ENCODE data around the gene TRIP6. TPM values are rescaled to one million over a fixed set of nuclear protein-coding genes. Genes with fewer than 3 reads are reported as not detected.

TRIP6 gene
- total RNA-seq, 1 donor from 2014 or later: 99.9 TPM

- Histone ChIP-seq H3K27ac (ENCODE audit: low read depth, low read length) (no peak overlapping the region), H3K9me3 (ENCODE audit: insufficient read depth, low read depth, low read length) (no peaks in the 10 kb centered on the region), H3K4me2 (ENCODE audit: low read length) (no peak overlapping the region), H3K4me3 (ENCODE audit: insufficient read depth, low read depth, low read length) (no peak overlapping the region), H3K4me1 (ENCODE audit: insufficient read depth, low read length) (peaks cover 11% of the 10 kb centered on the region), H3K79me2 (ENCODE audit: insufficient read depth, low read length) (peaks cover 16% of the 10 kb centered on the region), H3K27me3 (ENCODE audit: insufficient read depth, low read length) (no peaks in the 10 kb centered on the region), H3K36me3 (ENCODE audit: insufficient read depth, low read length) (peaks cover 2% of the 10 kb centered on the region), H2AFZ (ENCODE audit: low read depth, low read length) (no peak overlapping the region), H4K20me1 (ENCODE audit: insufficient read depth, low read length) (peaks cover 20% of the 10 kb centered on the region), H3K9ac (ENCODE audit: low read length) (no peak overlapping the region)
- H3K9me3 Mint-ChIP-seq (ENCODE audit: unreplicated experiment): no peaks in the 10 kb centered on the region
- FAIRE-seq: no peak
- H3K27me3 Mint-ChIP-seq (ENCODE audit: low read depth, unreplicated experiment): no peaks in the 10 kb centered on the region
- no peak overlapping the region for H3K27ac Mint-ChIP-seq (ENCODE audit: unreplicated experiment)
- DNase-seq (ENCODE audit: low read depth): no peak
- H3K4me1 Mint-ChIP-seq (ENCODE audit: low read depth, unreplicated experiment): peaks cover 6% of the 10 kb centered on the region
- no peak for TF ChIP-seq CTCF (IDR thresholded peaks at IDR 0.05; ENCODE audit: insufficient read depth, low read depth, low read length)
- no peak for TF ChIP-seq EZH2 (IDR thresholded peaks at IDR 0.05; ENCODE audit: insufficient read depth, low read length)
- H3K4me3 Mint-ChIP-seq (ENCODE audit: unreplicated experiment): no peak overlapping the region
- peaks cover 8% of the 10 kb centered on the region for H3K36me3 Mint-ChIP-seq (ENCODE audit: low read depth, unreplicated experiment)
Observed at GRCh38 chr7:100855515-100855914, 11.7 kb upstream of the TRIP6 start.

GRCh38 chr7:100856871-100857282 lies 10.3 kb upstream of the TRIP6 start:
- Histone ChIP-seq H3K9ac (ENCODE audit: low read length) (no peak overlapping the region), H3K27me3 (ENCODE audit: insufficient read depth, low read length) (no peaks in the 10 kb centered on the region), H2AFZ (ENCODE audit: low read depth, low read length) (no peak overlapping the region), H3K79me2 (ENCODE audit: insufficient read depth, low read length) (peaks cover 16% of the 10 kb centered on the region), H3K9me3 (ENCODE audit: insufficient read depth, low read depth, low read length) (no peaks in the 10 kb centered on the region), H4K20me1 (ENCODE audit: insufficient read depth, low read length) (peaks cover 20% of the 10 kb centered on the region), H3K4me3 (ENCODE audit: insufficient read depth, low read depth, low read length) (no peak overlapping the region), H3K27ac (ENCODE audit: low read depth, low read length) (no peak overlapping the region), H3K4me1 (ENCODE audit: insufficient read depth, low read length) (peaks cover 10% of the 10 kb centered on the region), H3K4me2 (ENCODE audit: low read length) (no peak overlapping the region), H3K36me3 (ENCODE audit: insufficient read depth, low read length) (peaks cover 5% of the 10 kb centered on the region)
- H3K9me3 Mint-ChIP-seq (ENCODE audit: unreplicated experiment): no peaks in the 10 kb centered on the region
- no peak overlapping the region for H3K4me3 Mint-ChIP-seq (ENCODE audit: unreplicated experiment)
- FAIRE-seq (no peak), DNase-seq (ENCODE audit: low read depth) (no peak)
- H3K27me3 Mint-ChIP-seq (ENCODE audit: low read depth, unreplicated experiment): no peaks in the 10 kb centered on the region
- peaks cover 6% of the 10 kb centered on the region for H3K4me1 Mint-ChIP-seq (ENCODE audit: low read depth, unreplicated experiment)
- TF ChIP-seq CTCF (IDR thresholded peaks at IDR 0.05; ENCODE audit: insufficient read depth, low read depth, low read length): no peak
- TF ChIP-seq EZH2 (IDR thresholded peaks at IDR 0.05; ENCODE audit: insufficient read depth, low read length): no peak
- peaks cover 12% of the 10 kb centered on the region for H3K36me3 Mint-ChIP-seq (ENCODE audit: low read depth, unreplicated experiment)
- no peak overlapping the region for H3K27ac Mint-ChIP-seq (ENCODE audit: unreplicated experiment)

GRCh38 chr7:100859856-100860255 lies 7.3 kb upstream of the TRIP6 start:
- Histone ChIP-seq H3K9ac (ENCODE audit: low read length) (no peak overlapping the region), H3K79me2 (ENCODE audit: insufficient read depth, low read length) (no peaks in the 10 kb centered on the region), H3K9me3 (ENCODE audit: insufficient read depth, low read depth, low read length) (no peaks in the 10 kb centered on the region), H3K27me3 (ENCODE audit: insufficient read depth, low read length) (no peaks in the 10 kb centered on the region), H3K27ac (ENCODE audit: low read depth, low read length) (no peak overlapping the region), H3K4me3 (ENCODE audit: insufficient read depth, low read depth, low read length) (no peak overlapping the region), H3K4me2 (ENCODE audit: low read length) (no peak overlapping the region), H3K36me3 (ENCODE audit: insufficient read depth, low read length) (peaks cover 5% of the 10 kb centered on the region), H3K4me1 (ENCODE audit: insufficient read depth, low read length) (peaks cover 5% of the 10 kb centered on the region), H4K20me1 (ENCODE audit: insufficient read depth, low read length) (peaks cover 14% of the 10 kb centered on the region), H2AFZ (ENCODE audit: low read depth, low read length) (no peak overlapping the region)
- TF ChIP-seq CTCF (IDR thresholded peaks at IDR 0.05; ENCODE audit: insufficient read depth, low read depth, low read length) (no peak), EZH2 (IDR thresholded peaks at IDR 0.05; ENCODE audit: insufficient read depth, low read length) (no peak)
- FAIRE-seq (no peak), DNase-seq (ENCODE audit: low read depth) (no peak)
- Mint-ChIP-seq H3K4me1 (ENCODE audit: low read depth, unreplicated experiment) (peaks cover 6% of the 10 kb centered on the region), H3K36me3 (ENCODE audit: low read depth, unreplicated experiment) (peaks cover 23% of the 10 kb centered on the region), H3K27ac (ENCODE audit: unreplicated experiment) (no peak overlapping the region), H3K4me3 (ENCODE audit: unreplicated experiment) (no peak overlapping the region), H3K9me3 (ENCODE audit: unreplicated experiment) (no peaks in the 10 kb centered on the region), H3K27me3 (ENCODE audit: low read depth, unreplicated experiment) (no peaks in the 10 kb centered on the region)

All from astrocyte (in vitro differentiated cells and primary cell).